Esophagus squamous epithelium (tissue), 5 donors: ENCODE measurements around the gene TAPBPL. TPM values are rescaled to one million over a fixed set of nuclear protein-coding genes. Genes with fewer than 3 reads are reported as not detected.
"Not testable (repeated sequence)": the region's sequence is repeated elsewhere in the genome, so short reads cannot be mapped to it uniquely, and the experiment has no call there.

Experiments used
- DNase-seq: peaks from one replicate; lab custom pipeline; 2025; lab: John Stamatoyannopoulos, UW
- H3K27ac ChIP-seq, 4 donors: fragments of 200-600 bp; sonication (generic); one replicate each; pipeline ENCODE4 v1.5.1; 2016 to 2019; ENCODE audit warnings: mild to moderate bottlenecking in 1 of 4
- H3K27me3 ChIP-seq, 4 donors: fragments of 200-600 bp; sonication (generic); 1 replicate in 3 of 4; 2 replicates in 1 of 4; pipeline versions ENCODE4 v1.5.1 to v1.6.0; 2017 to 2021; ENCODE audit warnings: antibody characterized with exemption in 1 of 4
- H3K36me3 ChIP-seq, 3 donors: fragments of 200-600 bp; sonication (generic); one replicate each; pipeline ENCODE4 v1.5.1; 2016 to 2019
- H3K4me1 ChIP-seq, 3 donors: fragments of 200-600 bp; sonication (generic); one replicate each; pipeline ENCODE4 v1.5.1; 2017 to 2019
- H3K4me3 ChIP-seq, 4 donors: fragments of 200-600 bp; sonication (generic); 1 replicate in 3 of 4; 2 replicates in 1 of 4; pipeline ENCODE4 v1.5.1; 2016 to 2019; ENCODE audit warnings: mild to moderate bottlenecking in 2 of 4, moderate library complexity in 1 of 4
- H3K9me3 ChIP-seq, 3 donors: fragments of 200-600 bp; sonication (generic); one replicate each; pipeline ENCODE4 v1.5.1; 2016 to 2019
- POLR2A ChIP-seq, 4 donors: fragments of 450-650 bp; IDR thresholded peaks; one replicate each; pipeline ENCODE4 v1.6.1; 2017; ENCODE audit warnings: antibody characterized with exemption in 4 of 4, mild to moderate bottlenecking in 4 of 4, moderate library complexity in 3 of 4
- WGBS, 2 donors: methylation state at CpG; one replicate each; pipeline ENCODE4 v1.1.5; 2018; 5-methylcytosine and 5-hydroxymethylcytosine counted together
- intact Hi-C: fragments of 100-400 bp; cut with DNase I; formaldehyde crosslinking; loops from one replicate; pipeline ENCODE4 v1.15.0; 2022
- total RNA-seq, 4 donors: library from RNA; depleted of rRNA; stranded (reverse); fragments of >200 nt; gene quantifications; one replicate each; pipeline ENCODE4 v1.1.0, GENCODE V29; 2016
- TF ChIP-seq, protein P1 (sequence below), 6 experiments: fragments of 450-650 bp in 4 of 6; fragments of 200-600 bp in 2 of 6; sonication (generic) in 2 of 6; IDR thresholded peaks; one replicate each; pipeline ENCODE4 v1.5.1; 2016 to 2019; ENCODE audit warnings: antibody characterized with exemption in 6 of 6, mild to moderate bottlenecking in 4 of 6, moderate library complexity in 4 of 6
- donor health status: DM: yes; HTN: yes; CAD: no.

The TAPBPL gene
- total RNA-seq, 4 donors from 2014 or later: 7.7 to 25.6 (median 18.2) TPM

DNA sequence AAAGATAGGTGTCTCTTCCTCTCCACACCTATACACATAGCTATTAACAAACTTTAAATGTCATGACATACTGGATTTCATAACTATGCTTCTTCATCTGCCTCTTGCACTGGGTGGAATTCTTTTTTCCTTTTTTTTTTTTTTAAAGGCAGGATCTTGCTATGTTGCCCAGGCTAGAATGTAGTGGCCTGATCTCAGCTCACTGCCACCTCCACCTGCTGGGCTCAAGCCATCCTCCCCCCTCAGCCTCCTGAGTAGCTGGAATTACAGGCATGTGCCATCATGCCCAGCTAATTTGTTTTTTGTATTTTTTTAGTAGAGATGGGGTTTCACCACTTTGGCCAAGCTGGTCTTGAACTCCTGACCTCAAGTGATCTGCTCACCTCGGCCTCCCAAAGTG lies 36.4 kb downstream of the TAPBPL start:
- Histone ChIP-seq H3K4me1 (peaks cover 5 to 10% (median 8%) of the 10 kb centered on the region in 3 donors), H3K27ac (no peak overlapping the region), H3K36me3 (peaks cover 0 to 16% (median 0%) of the 10 kb centered on the region in 3 donors), H3K9me3 (no peaks in the 10 kb centered on the region), H3K27me3 (no peaks in the 10 kb centered on the region), H3K4me3 (no peak overlapping the region)
- no peak for TF ChIP-seq POLR2A (IDR thresholded peaks at IDR 0.05)
- TF ChIP-seq, protein P1, sequence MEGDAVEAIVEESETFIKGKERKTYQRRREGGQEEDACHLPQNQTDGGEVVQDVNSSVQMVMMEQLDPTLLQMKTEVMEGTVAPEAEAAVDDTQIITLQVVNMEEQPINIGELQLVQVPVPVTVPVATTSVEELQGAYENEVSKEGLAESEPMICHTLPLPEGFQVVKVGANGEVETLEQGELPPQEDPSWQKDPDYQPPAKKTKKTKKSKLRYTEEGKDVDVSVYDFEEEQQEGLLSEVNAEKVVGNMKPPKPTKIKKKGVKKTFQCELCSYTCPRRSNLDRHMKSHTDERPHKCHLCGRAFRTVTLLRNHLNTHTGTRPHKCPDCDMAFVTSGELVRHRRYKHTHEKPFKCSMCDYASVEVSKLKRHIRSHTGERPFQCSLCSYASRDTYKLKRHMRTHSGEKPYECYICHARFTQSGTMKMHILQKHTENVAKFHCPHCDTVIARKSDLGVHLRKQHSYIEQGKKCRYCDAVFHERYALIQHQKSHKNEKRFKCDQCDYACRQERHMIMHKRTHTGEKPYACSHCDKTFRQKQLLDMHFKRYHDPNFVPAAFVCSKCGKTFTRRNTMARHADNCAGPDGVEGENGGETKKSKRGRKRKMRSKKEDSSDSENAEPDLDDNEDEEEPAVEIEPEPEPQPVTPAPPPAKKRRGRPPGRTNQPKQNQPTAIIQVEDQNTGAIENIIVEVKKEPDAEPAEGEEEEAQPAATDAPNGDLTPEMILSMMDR (IDR thresholded peaks at IDR 0.05): no peak
- 13 to 86% methylated on average over 1 of the region's 1 CpG for WGBS, 2 donors
- DNase-seq: no peak
- intact Hi-C loops: no loop called here

DNA sequence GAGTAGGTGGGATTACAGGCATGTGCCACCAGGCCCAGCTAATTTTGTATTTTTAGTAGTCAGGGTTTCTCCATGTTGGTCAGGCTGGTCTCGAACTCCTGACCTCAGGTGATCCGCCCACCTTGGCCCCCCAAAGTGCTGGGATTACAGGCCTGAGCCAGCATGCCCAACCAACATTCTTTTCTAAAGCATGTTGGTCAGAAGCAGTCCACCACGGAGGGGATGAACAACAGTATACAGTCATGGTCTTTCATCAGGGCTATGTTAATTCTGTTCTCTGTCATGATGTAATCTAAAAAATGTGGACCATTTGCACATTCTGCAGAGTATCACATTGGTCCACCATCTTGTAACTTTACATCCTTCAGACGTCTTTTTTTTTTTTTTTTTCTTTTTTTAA lies 37.6 kb downstream of the TAPBPL start:
- no peak for DNase-seq
- intact Hi-C loops: no loop called here
- no peaks in the 10 kb centered on the region for H3K27me3 ChIP-seq
- H3K27ac ChIP-seq: no peak overlapping the region
- whole genome bisulfite sequencing, 2 donors: 48 to 56% methylated on average over 3 to 4 of the region's 4 CpGs
- H3K36me3 ChIP-seq: peaks cover 0 to 16% (median 0%) of the 10 kb centered on the region in 3 donors
- no peaks in the 10 kb centered on the region for H3K9me3 ChIP-seq
- TF ChIP-seq, protein P1 (IDR thresholded peaks at IDR 0.05): no peak
- TF ChIP-seq POLR2A (IDR thresholded peaks at IDR 0.05): no peak
- peaks cover 7 to 14% (median 12%) of the 10 kb centered on the region in 3 donors for H3K4me1 ChIP-seq
- no peak overlapping the region for H3K4me3 ChIP-seq

DNA sequence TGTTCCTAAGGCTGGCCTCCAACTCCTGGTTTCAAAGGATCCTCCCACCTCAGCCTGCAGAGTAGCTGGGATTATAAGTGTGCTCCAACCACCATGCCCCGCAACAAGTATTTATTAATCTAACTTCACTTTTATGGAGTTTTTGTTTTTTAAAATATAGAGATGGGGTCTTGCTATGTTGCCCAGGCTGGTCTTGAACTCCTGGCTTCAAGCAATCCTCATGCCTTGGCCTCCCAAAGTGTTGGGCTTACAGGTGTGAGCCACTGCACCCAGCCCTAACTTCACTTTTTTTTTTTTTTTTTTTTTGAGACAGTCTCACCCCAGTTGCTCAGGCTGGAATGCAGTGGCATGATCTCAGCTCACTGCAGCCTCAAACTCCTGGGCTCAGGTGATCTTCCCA lies 38.8 kb downstream of the TAPBPL start:
- H3K27me3 ChIP-seq, intact Hi-C loops, DNase-seq, H3K27ac ChIP-seq, H3K4me3 ChIP-seq, H3K9me3 ChIP-seq: not testable (repeated sequence)
- WGBS, 2 donors: 91 to 100% methylated on average over 1 of the region's 1 CpG
- peaks cover 12 to 26% (median 24%) of the 10 kb centered on the region in 3 donors for H3K4me1 ChIP-seq
- H3K36me3 ChIP-seq: peaks cover 0 to 22% (median 0%) of the 10 kb centered on the region in 3 donors

DNA sequence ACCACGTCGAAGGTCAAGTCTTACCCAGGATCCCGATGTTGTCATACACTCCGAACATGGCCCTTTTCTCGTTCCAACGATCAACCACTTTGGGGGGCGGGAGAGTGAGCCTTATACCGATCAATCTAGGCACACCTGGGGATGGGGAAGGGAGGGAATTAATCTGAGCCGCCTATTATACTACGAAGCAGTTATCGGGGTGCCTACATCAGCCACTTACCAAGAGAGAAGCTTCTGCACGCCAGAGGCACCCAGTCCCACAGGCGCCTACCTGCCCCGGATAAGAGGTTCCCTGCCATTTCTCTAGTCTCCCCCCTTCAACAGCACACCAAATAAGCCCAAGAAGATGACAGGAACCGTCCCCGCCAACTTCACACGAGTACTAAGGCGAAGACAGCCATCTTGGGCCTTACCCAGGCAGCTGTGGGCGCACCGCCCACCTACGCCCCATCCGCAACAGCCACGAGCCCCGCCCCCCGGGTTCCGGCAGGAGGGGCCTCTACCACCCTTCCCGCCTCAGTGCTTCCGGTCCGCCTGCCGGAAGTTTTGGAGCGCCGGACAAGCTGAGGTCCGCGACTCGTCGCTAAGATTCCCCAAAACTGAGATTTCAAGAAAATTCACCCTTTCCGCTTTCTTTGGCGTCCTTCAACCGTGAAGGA lies 41.1 kb downstream of the TAPBPL start, which contains the start of gene MRPL51:
Gene MRPL51, minus strand, starts transcription at position 425 of the 659 bp plus-strand sequence. Its CDS starts 126 bp downstream, at position 299.
- Histone ChIP-seq H3K27ac (peak within 1 kb of the TSS; percentile 96 to 99 (median 98)), H3K9me3 (no peaks in the 10 kb centered on the region), H3K4me3 (peak within 1 kb of the TSS; percentile 73 to 82 (median 78)), H3K27me3 (no peaks in the 10 kb centered on the region), H3K36me3 (peaks cover 0 to 45% (median 0%) of the 10 kb centered on the region in 3 donors), H3K4me1 (peaks cover 12 to 39% (median 31%) of the 10 kb centered on the region in 3 donors)
- DNase-seq: peak; percentile 77
- peak in 3 of 4 donors; percentile 62 to 86 (median 74) for TF ChIP-seq POLR2A (IDR thresholded peaks at IDR 0.05)
- TF ChIP-seq, protein P1 (IDR thresholded peaks at IDR 0.05): no peak
- intact Hi-C loops: no loop called here
- 1% methylated on average over 23 to 28 of the region's 39 CpGs for WGBS, 2 donors

DNA sequence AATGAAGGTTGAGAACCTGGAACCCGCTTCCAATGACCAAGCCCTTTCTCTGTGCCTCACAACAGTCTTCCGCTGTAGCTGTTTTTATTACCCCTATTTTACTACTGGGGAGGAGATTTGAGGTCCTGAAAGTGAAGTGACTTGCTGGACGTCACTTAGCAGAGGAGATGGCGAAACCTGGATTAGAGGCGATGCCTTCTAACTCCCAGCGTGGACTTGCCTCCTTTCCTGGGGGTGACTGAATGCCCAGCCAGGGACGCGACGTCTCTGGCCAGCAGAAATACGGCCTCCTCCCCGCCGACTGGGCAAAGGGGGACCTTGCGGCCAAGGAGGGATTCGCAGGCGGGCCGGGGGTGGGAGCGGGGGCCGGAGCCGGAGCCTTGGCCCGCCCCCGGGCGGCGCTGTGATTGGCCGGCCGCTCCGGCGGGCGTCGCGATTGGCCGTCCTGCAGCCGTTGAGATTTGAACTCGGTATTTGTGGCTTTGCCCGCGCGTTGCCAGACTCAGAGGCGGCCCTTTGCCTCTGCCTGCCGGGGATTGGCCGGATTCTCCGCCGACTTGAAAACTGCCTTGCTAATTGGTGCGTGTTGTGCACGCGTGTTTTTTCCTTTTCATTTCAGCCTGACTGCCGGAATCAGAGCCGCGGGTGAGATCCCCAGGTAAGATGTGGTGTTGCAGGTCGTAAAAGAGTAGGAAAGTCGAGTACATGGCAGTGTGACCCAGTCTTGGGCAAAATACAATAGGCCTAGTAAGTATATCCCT lies 41.8 kb downstream of the TAPBPL start, which contains the start of gene NCAPD2:
Gene NCAPD2, plus strand, starts transcription at position 606 of the 761 bp plus-strand sequence. CDS start 997 bp downstream, outside the sequence.
- H3K27ac ChIP-seq: peak within 1 kb of the TSS; percentile 96 to 99 (median 98)
- no peaks in the 10 kb centered on the region for H3K27me3 ChIP-seq
- intact Hi-C loops: no loop called here
- peaks cover 0 to 52% (median 0%) of the 10 kb centered on the region in 3 donors for H3K36me3 ChIP-seq
- H3K4me3 ChIP-seq: peak within 1 kb of the TSS; percentile 73 to 82 (median 78)
- no peak for TF ChIP-seq POLR2A (IDR thresholded peaks at IDR 0.05)
- TF ChIP-seq, protein P1 (IDR thresholded peaks at IDR 0.05): peak in 5 of 6 experiments; percentile 21 to 68 (median 59)
- DNase-seq: peak; percentile 82
- 0% methylated on average over 11 to 18 of the region's 49 CpGs for WGBS, 2 donors
- H3K9me3 ChIP-seq: no peaks in the 10 kb centered on the region
- H3K4me1 ChIP-seq: peaks cover 12 to 39% (median 31%) of the 10 kb centered on the region in 3 donors
